GM12878 (cell line): Measurements from ENCODE around the gene KHNYN. TPM values are rescaled to one million over a fixed set of nuclear protein-coding genes. Genes with fewer than 3 reads are reported as not detected.

Experiments
- ATAC-seq: fragments of 200-7000 bp; cut with Tn5 transposase; 3 replicates; pipeline ENCODE4 v1.9.1; 2020; ENCODE audit warnings: mild to moderate bottlenecking, moderate library complexity
- BruUV-seq: library from RNA; stranded (reverse); fragments of 400-500 nt; replicated peaks from 2 replicates; lab custom pipeline; 2021; lab: Mats Ljungman, UMichigan
- CTCF ChIA-PET: fragments of 300-600 bp; sonication (Branson Sonifier 250); formaldehyde crosslinking; extraction: SDS; loops from one replicate; lab custom pipeline; 2021; ENCODE audit warnings: inconsistent platforms; lab: Yijun Ruan, JAX
- POLR2A ChIA-PET: fragments of 350-600 bp; formaldehyde crosslinking; extraction: SDS; loops from one replicate; lab custom pipeline; 2021; ENCODE audit warnings: inconsistent platforms; lab: Charles Lee
- RAD21 ChIA-PET: fragments of 300-600 bp; sonication (Branson Sonifier 250); formaldehyde crosslinking; loops from one replicate; lab custom pipeline; 2023; ENCODE audit warnings: antibody characterized with exemption; ENCODE audit not compliant: unreplicated experiment; lab: Charles Lee
- SMC1A ChIA-PET: fragments of 300-600 bp; sonication (Branson Sonifier 250); formaldehyde crosslinking; loops from one replicate; lab custom pipeline; 2023; ENCODE audit not compliant: unreplicated experiment, uncharacterized antibody; lab: Charles Lee
- DNase-seq: peaks from one replicate; pipeline ENCODE4 v3.0.0-alpha.2; 2011; ENCODE audit warnings: low read depth, low spot score
- FAIRE-seq: peaks from 3 replicates; lab custom pipeline; 2011; peaks lifted over from hg19 to GRCh38; lab: Jason Lieb, UNC
- H2AFZ ChIP-seq: 2 replicates; pipeline ENCODE4 v1.6.0; 2011; ENCODE audit warnings: low read depth, low read length, control low read depth; ENCODE audit not compliant: control insufficient read depth
- H3K27ac ChIP-seq: 2 replicates; pipeline ENCODE4 v1.5.1; 2011; ENCODE audit warnings: control low read depth; ENCODE audit not compliant: control insufficient read depth, insufficient read depth
- H3K27me3 ChIP-seq, 2 experiments: replicated peaks in 1 of 2; 2 replicates each; pipeline versions ENCODE4 v1.6.0 to v1.6.1; 2011; ENCODE audit warnings: low read length in 1 of 2; ENCODE audit not compliant: control insufficient read depth in 2 of 2, insufficient read depth in 2 of 2
- H3K36me3 ChIP-seq, 2 experiments: 2 replicates each; pipeline ENCODE4 v1.5.1; 2011; ENCODE audit warnings: low read length in 1 of 2; ENCODE audit not compliant: control insufficient read depth in 2 of 2, insufficient read depth in 2 of 2
- H3K4me1 ChIP-seq: 2 replicates; pipeline ENCODE4 v1.6.1; 2011; ENCODE audit warnings: mild to moderate bottlenecking, low read length, moderate library complexity, mixed read lengths; ENCODE audit not compliant: control insufficient read depth, insufficient read depth
- H3K4me2 ChIP-seq: 2 replicates; pipeline ENCODE4 v1.6.0; 2011; ENCODE audit warnings: control low read depth; ENCODE audit not compliant: control insufficient read depth, insufficient read depth
- H3K4me3 ChIP-seq: fragments of 200-600 bp; sonication (generic); 2 replicates; pipeline ENCODE4 v1.5.1; 2016
- H3K79me2 ChIP-seq: 2 replicates; pipeline ENCODE4 v1.6.0; 2011; ENCODE audit warnings: low read length; ENCODE audit not compliant: control insufficient read depth, insufficient read depth
- H3K9ac ChIP-seq: 2 replicates; pipeline ENCODE4 v1.8.0; 2011; ENCODE audit warnings: low read length, control low read depth, mixed read lengths; ENCODE audit not compliant: control insufficient read depth, insufficient read depth
- H3K9me3 ChIP-seq: replicated peaks from 3 replicates; pipeline ENCODE4 v1.5.1; 2011; ENCODE audit warnings: mild to moderate bottlenecking, low read length; ENCODE audit not compliant: control insufficient read depth, insufficient read depth
- H4K20me1 ChIP-seq: 2 replicates; pipeline ENCODE4 v1.6.0; 2011; ENCODE audit not compliant: control insufficient read depth, insufficient read depth
- ASH2L ChIP-seq: fragments of 300-600, 200-600 bp; sonication (generic); IDR thresholded peaks from 2 replicates; pipeline ENCODE4 v1.6.1; 2017; ENCODE audit warnings: low read depth, mild to moderate bottlenecking, borderline replicate concordance
- ATF3 ChIP-seq: IDR thresholded peaks from 2 replicates; pipeline ENCODE4 v1.6.1; 2011; ENCODE audit warnings: low read depth, mild to moderate bottlenecking, low read length, moderate library complexity, borderline replicate concordance; ENCODE audit errors: extremely low read depth
- FOS ChIP-seq: IDR thresholded peaks from 3 replicates; pipeline ENCODE4 v1.6.1; 2011; ENCODE audit warnings: borderline replicate concordance; ENCODE audit not compliant: insufficient read length; ENCODE audit errors: extremely low read depth
- KDM1A ChIP-seq: fragments of 200-600 bp; sonication (generic); IDR thresholded peaks from 2 replicates; pipeline ENCODE4 v1.6.1; 2016; ENCODE audit warnings: borderline replicate concordance
- KLF5 ChIP-seq: fragments of 450-650 bp; IDR thresholded peaks from 2 replicates; pipeline ENCODE4 v1.6.1; 2014; ENCODE audit warnings: mild to moderate bottlenecking; ENCODE audit not compliant: partially characterized antibody
- MEF2B ChIP-seq: fragments of 450-650 bp; IDR thresholded peaks from 2 replicates; pipeline ENCODE4 v1.6.1; 2018; ENCODE audit warnings: mild to moderate bottlenecking, moderate library complexity; ENCODE audit not compliant: partially characterized antibody, poor library complexity, severe bottlenecking
- MYB ChIP-seq: fragments of 150-350 bp; IDR thresholded peaks from 2 replicates; pipeline ENCODE4 v1.6.1; 2014; ENCODE audit warnings: mild to moderate bottlenecking, low read depth, low read length, borderline replicate concordance
- NFXL1 ChIP-seq: fragments of 450-650 bp; IDR thresholded peaks from 2 replicates; pipeline ENCODE4 v1.6.1; 2017; ENCODE audit warnings: antibody characterized with exemption, mild to moderate bottlenecking, borderline replicate concordance
- NRF1 ChIP-seq: conservative IDR thresholded peaks from 2 replicates; pipeline ENCODE4 v1.6.1; 2011; ENCODE audit warnings: mild to moderate bottlenecking, low read depth, low read length, improper control_type of control experiment
- POU2F2 ChIP-seq: IDR thresholded peaks from 3 replicates; pipeline ENCODE4 v1.6.1; 2011; ENCODE audit warnings: low read depth, mild to moderate bottlenecking, low read length, borderline replicate concordance
- SREBF1 ChIP-seq: IDR thresholded peaks from 2 replicates; pipeline ENCODE4 v1.6.1; 2012; ENCODE audit warnings: mild to moderate bottlenecking, low read length
- TBL1XR1 ChIP-seq: IDR thresholded peaks from 2 replicates; pipeline ENCODE4 v1.6.1; 2012; ENCODE audit warnings: low read depth, low read length, improper control_type of control experiment
- ZNF217 ChIP-seq: fragments of 450-650 bp; IDR thresholded peaks from 2 replicates; pipeline ENCODE4 v1.6.1; 2017; ENCODE audit warnings: antibody characterized with exemption, mild to moderate bottlenecking
- ZNF592 ChIP-seq: fragments of 450-650 bp; IDR thresholded peaks from 2 replicates; pipeline ENCODE4 v1.6.1; 2017; ENCODE audit warnings: mild to moderate bottlenecking, moderate library complexity
- WGBS: methylation state at CpG from one replicate; pipeline ENCODE4 v1.1.6; 2016; ENCODE audit warnings: low lambda C conversion rate; ENCODE audit not compliant: insufficient replicate concordance, insufficient coverage; ENCODE audit errors: missing lambda C conversion rate; 5-methylcytosine and 5-hydroxymethylcytosine counted together
- in situ Hi-C: fragments of 300-500 bp; cut with MboI; formaldehyde crosslinking; loops from 9 replicates; pipeline ENCODE4 v1.14.3; 2018; ENCODE audit warnings: mixed read lengths
- intact Hi-C: fragments of 100-400 bp; cut with micrococcal nuclease; formaldehyde crosslinking; loops from one replicate; pipeline ENCODE4 v1.14.2; 2022; ENCODE audit not compliant: unreplicated experiment
- polyA plus RNA-seq, 11 experiments: library from polyadenylated mRNA; depleted of rRNA in 4 of 11; unstranded in 6 of 11; stranded (reverse) in 5 of 11; fragments of >200 nt; fragmentation: Nextera tagmentation in 4 of 11; fragmentation: Illumina TruSeq in 1 of 11; extraction: Ambion mirVana in 4 of 11; extraction: Trizol in 1 of 11; gene quantifications; 1 replicate in 1 of 11; 2 replicates in 10 of 11; pipeline versions ENCODE4 v1.2.1 to v1.2.3, GENCODE V29; 2011 to 2016; ENCODE audit warnings: inconsistent platforms in 2 of 11, missing spikeins in 2 of 11, low read depth in 1 of 11
- total RNA-seq, 4 experiments: library from RNA; depleted of rRNA in 3 of 4; stranded (reverse); fragments of >200 nt in 3 of 4; fragmentation: Illumina TruSeq in 1 of 4; extraction: Trizol in 1 of 4; gene quantifications; 2 replicates each; pipeline versions ENCODE4 v1.2.1 to v1.2.3, GENCODE V29; 2013 to 2021
- TF ChIP-seq, protein P1 (sequence below): fragments of 450-650 bp; IDR thresholded peaks from 2 replicates; pipeline ENCODE4 v1.6.1; 2017; ENCODE audit warnings: low read depth, mild to moderate bottlenecking, moderate library complexity
- TF ChIP-seq, protein P2 (sequence below): fragments of 450-650 bp; IDR thresholded peaks from 2 replicates; pipeline ENCODE4 v1.6.1; 2018; ENCODE audit warnings: borderline replicate concordance, mild to moderate bottlenecking; ENCODE audit not compliant: partially characterized antibody

The KHNYN gene
- total and polyA plus RNA-seq, 10 of the 15 experiments (the other 5 are each of a cell fraction or from before 2014, with no cell fraction given) = 1.4 to 34.7 (median 21.5) TPM

- ATAC-seq = no peak
- Histone ChIP-seq H3K9ac (no peak overlapping the region), H3K4me3 (no peak overlapping the region), H3K36me3 (no peaks in the 10 kb centered on the region), H3K4me2 (no peak overlapping the region), H3K79me2 (no peaks in the 10 kb centered on the region), H4K20me1 (no peaks in the 10 kb centered on the region), H3K27me3 (peaks cover 1 to 5% of the 10 kb centered on the region in 2 experiments; a peak in 2 of 4 replicates), H3K4me1 (no peaks in the 10 kb centered on the region), H3K27ac (no peak overlapping the region), H3K9me3 (no peaks in the 10 kb centered on the region), H2AFZ (no peak overlapping the region)
- no peak for DNase-seq
- RAD21 ChIA-PET = interaction anchor here (0.6 kb wide), 1 partner anchor 1817 kb away, joined by 3 read pairs; no protein-coding TSS in a partner anchor
- intact Hi-C loops (no loop called here), in situ Hi-C loops (no loop called here)
- 34% methylated on average over 6 of the region's 6 CpGs for WGBS
- no TSS peak for BruUV-seq
- SMC1A ChIA-PET = interaction anchor here (0.8 to 1.3 kb wide), 3 partner anchors 25 to 43 kb away, joined by 3 to 6 read pairs (median 3); no protein-coding TSS in a partner anchor
- no peak for FAIRE-seq
- POLR2A ChIA-PET = interaction anchor here (0.5 to 1.0 kb wide), 2 partner anchors 20 to 46 kb away, joined by 4 to 6 read pairs; no protein-coding TSS in a partner anchor
- CTCF ChIA-PET = interaction anchor here (0.7 to 2.6 kb wide), 5 partner anchors 19 to 1000 kb away, joined by 3 to 10 read pairs (median 8); no protein-coding TSS in a partner anchor
- TF ChIP-seq KDM1A (no peak), KLF5 (no peak), ATF3 (no peak), MEF2B (no peak), NRF1 (no peak), MYB (no peak), FOS (no peak), ZNF217 (no peak), ZNF592 (no peak), ASH2L (no peak), TBL1XR1 (no peak), SREBF1 (no peak), NFXL1 (no peak), POU2F2 (no peak)
- TF ChIP-seq, protein P1, sequence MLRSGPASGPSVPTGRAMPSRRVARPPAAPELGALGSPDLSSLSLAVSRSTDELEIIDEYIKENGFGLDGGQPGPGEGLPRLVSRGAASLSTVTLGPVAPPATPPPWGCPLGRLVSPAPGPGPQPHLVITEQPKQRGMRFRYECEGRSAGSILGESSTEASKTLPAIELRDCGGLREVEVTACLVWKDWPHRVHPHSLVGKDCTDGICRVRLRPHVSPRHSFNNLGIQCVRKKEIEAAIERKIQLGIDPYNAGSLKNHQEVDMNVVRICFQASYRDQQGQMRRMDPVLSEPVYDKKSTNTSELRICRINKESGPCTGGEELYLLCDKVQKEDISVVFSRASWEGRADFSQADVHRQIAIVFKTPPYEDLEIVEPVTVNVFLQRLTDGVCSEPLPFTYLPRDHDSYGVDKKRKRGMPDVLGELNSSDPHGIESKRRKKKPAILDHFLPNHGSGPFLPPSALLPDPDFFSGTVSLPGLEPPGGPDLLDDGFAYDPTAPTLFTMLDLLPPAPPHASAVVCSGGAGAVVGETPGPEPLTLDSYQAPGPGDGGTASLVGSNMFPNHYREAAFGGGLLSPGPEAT = no peak
- TF ChIP-seq, protein P2, sequence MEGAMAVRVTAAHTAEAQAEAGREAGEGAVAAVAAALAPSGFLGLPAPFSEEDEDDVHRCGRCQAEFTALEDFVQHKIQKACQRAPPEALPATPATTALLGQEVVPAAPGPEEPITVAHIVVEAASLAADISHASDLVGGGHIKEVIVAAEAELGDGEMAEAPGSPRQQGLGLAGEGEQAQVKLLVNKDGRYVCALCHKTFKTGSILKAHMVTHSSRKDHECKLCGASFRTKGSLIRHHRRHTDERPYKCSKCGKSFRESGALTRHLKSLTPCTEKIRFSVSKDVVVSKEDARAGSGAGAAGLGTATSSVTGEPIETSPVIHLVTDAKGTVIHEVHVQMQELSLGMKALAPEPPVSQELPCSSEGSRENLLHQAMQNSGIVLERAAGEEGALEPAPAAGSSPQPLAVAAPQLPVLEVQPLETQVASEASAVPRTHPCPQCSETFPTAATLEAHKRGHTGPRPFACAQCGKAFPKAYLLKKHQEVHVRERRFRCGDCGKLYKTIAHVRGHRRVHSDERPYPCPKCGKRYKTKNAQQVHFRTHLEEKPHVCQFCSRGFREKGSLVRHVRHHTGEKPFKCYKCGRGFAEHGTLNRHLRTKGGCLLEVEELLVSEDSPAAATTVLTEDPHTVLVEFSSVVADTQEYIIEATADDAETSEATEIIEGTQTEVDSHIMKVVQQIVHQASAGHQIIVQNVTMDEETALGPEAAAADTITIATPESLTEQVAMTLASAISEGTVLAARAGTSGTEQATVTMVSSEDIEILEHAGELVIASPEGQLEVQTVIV = no peak
These were observed 23.3 kb upstream of the KHNYN start for GRCh38 chr14:24406416-24406815.
